GM23338 (cell line): ENCODE results near the gene DTYMK. TPM values are rescaled to one million over a fixed set of nuclear protein-coding genes. Genes with fewer than 3 reads are reported as not detected.
A peak's percentile ranks its signal among the peaks of the same experiment; 100 is the strongest.

ENCODE experiments used
- ATAC-seq: fragments of 200-7000 bp; cut with Tn5 transposase; 3 replicates; pipeline ENCODE4 v1.9.1; 2020
- DNase-seq: peaks from one replicate; pipeline ENCODE4 v3.0.0-alpha.2; 2015; ENCODE audit warnings: low spot score
- H2AFZ ChIP-seq: fragments of 200-600 bp; sonication (generic); 2 replicates; pipeline ENCODE4 v1.8.0; 2016; ENCODE audit warnings: antibody characterized with exemption, mild to moderate bottlenecking, moderate library complexity
- H3F3A ChIP-seq: fragments of 200-600 bp; sonication (generic); replicated peaks from 2 replicates; pipeline ENCODE4 v1.8.0; 2017; ENCODE audit warnings: antibody characterized with exemption, mixed run types, low read depth
- H3K27ac ChIP-seq: fragments of 200-600 bp; sonication (generic); 2 replicates; pipeline ENCODE4 v1.6.1; 2016; ENCODE audit warnings: low read depth
- H3K27me3 ChIP-seq: fragments of 200-600 bp; sonication (generic); 2 replicates; pipeline ENCODE4 v1.8.0; 2016; ENCODE audit warnings: mild to moderate bottlenecking, mixed run types, moderate library complexity; ENCODE audit not compliant: insufficient read depth
- H3K36me3 ChIP-seq: fragments of 200-600 bp; sonication (generic); 2 replicates; pipeline ENCODE4 v1.8.0; 2016; ENCODE audit warnings: mild to moderate bottlenecking; ENCODE audit not compliant: insufficient read depth
- H3K4me1 ChIP-seq: fragments of 200-600 bp; sonication (generic); 2 replicates; pipeline ENCODE4 v1.8.0; 2016; ENCODE audit warnings: mild to moderate bottlenecking, moderate library complexity; ENCODE audit not compliant: insufficient read depth
- H3K4me2 ChIP-seq: fragments of 200-600 bp; sonication (generic); 2 replicates; pipeline ENCODE4 v1.7.1; 2017; ENCODE audit warnings: mixed run types
- H3K4me3 ChIP-seq: fragments of 200-600 bp; sonication (generic); 2 replicates; pipeline ENCODE4 v1.6.1; 2016; ENCODE audit warnings: mixed run types
- H3K79me2 ChIP-seq: fragments of 200-600 bp; sonication (generic); replicated peaks from 2 replicates; pipeline ENCODE4 v1.8.0; 2017; ENCODE audit warnings: mild to moderate bottlenecking; ENCODE audit not compliant: insufficient read depth
- H3K9me2 ChIP-seq: fragments of 200-600 bp; sonication (generic); 2 replicates; pipeline ENCODE4 v1.8.0; 2017; ENCODE audit not compliant: insufficient read depth
- H4K20me1 ChIP-seq: fragments of 200-600 bp; sonication (generic); replicated peaks from 2 replicates; pipeline ENCODE4 v1.8.0; 2017; ENCODE audit warnings: mild to moderate bottlenecking; ENCODE audit not compliant: insufficient read depth
- H3K27ac Mint-ChIP-seq: 2 replicates; pipeline ENCODE4 v1.8.0; 2020; ENCODE audit warnings: inconsistent platforms, mild to moderate bottlenecking, moderate library complexity, mixed read lengths
- H3K27me3 Mint-ChIP-seq: 3 replicates; pipeline ENCODE4 v1.8.0; 2022; ENCODE audit warnings: low read depth, mild to moderate bottlenecking, moderate library complexity, mixed read lengths, inconsistent platforms; ENCODE audit not compliant: insufficient read depth, poor library complexity
- H3K36me3 Mint-ChIP-seq: 3 replicates; pipeline ENCODE4 v1.8.0; 2021; ENCODE audit warnings: low read depth, mild to moderate bottlenecking, inconsistent platforms, moderate library complexity, mixed read lengths
- H3K4me1 Mint-ChIP-seq: 3 replicates; pipeline ENCODE4 v1.8.0; 2020; ENCODE audit warnings: mild to moderate bottlenecking, inconsistent platforms, mixed read lengths
- H3K4me3 Mint-ChIP-seq: 3 replicates; pipeline ENCODE4 v1.8.0; 2021; ENCODE audit warnings: moderate library complexity, mild to moderate bottlenecking, inconsistent platforms, mixed read lengths
- H3K9me3 Mint-ChIP-seq: 3 replicates; pipeline ENCODE4 v1.8.0; 2020; ENCODE audit warnings: moderate library complexity, mild to moderate bottlenecking, inconsistent platforms, mixed read lengths
- CREB1 ChIP-seq: fragments of 250-450 bp; sonication (Bioruptor Pico); IDR thresholded peaks from 2 replicates; pipeline ENCODE4 v1.5.0; 2020; ENCODE audit warnings: low read depth, mild to moderate bottlenecking, moderate library complexity
- CTCF ChIP-seq, 2 experiments: fragments of 200-600 bp in 1 of 2; sonication (generic) in 1 of 2; conservative IDR thresholded peaks; 2 replicates each; pipeline versions ENCODE4 v1.5.1 to v1.6.1; 2016 to 2017; ENCODE audit warnings: antibody characterized with exemption in 2 of 2, low read depth in 2 of 2, mild to moderate bottlenecking in 2 of 2, moderate library complexity in 1 of 2
- ETS1 ChIP-seq: IDR thresholded peaks from 2 replicates; pipeline ENCODE4 v1.6.1; 2016; ENCODE audit warnings: antibody characterized with exemption
- EZH2 ChIP-seq: fragments of 200-600 bp; sonication (generic); IDR thresholded peaks from one replicate; pipeline ENCODE4 v1.8.0; 2017; ENCODE audit warnings: antibody characterized with exemption, mild to moderate bottlenecking, low read depth; ENCODE audit not compliant: unreplicated experiment
- EZH2phosphoT487 ChIP-seq: fragments of 200-600 bp; sonication (generic); IDR thresholded peaks from one replicate; pipeline ENCODE4 v1.8.1; 2018; ENCODE audit warnings: antibody characterized with exemption; ENCODE audit not compliant: unreplicated experiment
- JUNB ChIP-seq: IDR thresholded peaks from one replicate; pipeline ENCODE4 v1.6.1; 2016; ENCODE audit warnings: antibody characterized with exemption; ENCODE audit not compliant: unreplicated experiment
- POLR2AphosphoS5 ChIP-seq: IDR thresholded peaks from 2 replicates; pipeline ENCODE4 v1.6.1; 2016; ENCODE audit warnings: antibody characterized with exemption, low read depth
- ZNF114 ChIP-seq: fragments of 250-450 bp; sonication (Bioruptor Pico); IDR thresholded peaks from 2 replicates; pipeline ENCODE4 v1.5.0; 2020; ENCODE audit warnings: mild to moderate bottlenecking, moderate library complexity
- polyA plus RNA-seq: library from polyadenylated mRNA; unstranded; fragments of >200 nt; fragmentation: Nextera tagmentation; extraction: Ambion mirVana; gene quantifications from 2 replicates; pipeline ENCODE4 v1.2.1, GENCODE V29; 2016
- total RNA-seq: library from RNA; depleted of rRNA; stranded (reverse); fragments of >200 nt; shearing (Covaris generic); gene quantifications from 2 replicates; pipeline ENCODE4 v1.2.3, GENCODE V29; 2014

The DTYMK gene
- total and polyA plus RNA-seq, 2 experiments from 2014 or later = 55.4 to 65.4 TPM

GRCh38 chr2:241637018-241637794 lies 49.4 kb downstream of the DTYMK start, which contains the start of the genes ATG4B and THAP4:
Gene ATG4B (plus strand): TSS chr2:241637693. CDS start chr2:241637715, 22 bp downstream.
Gene THAP4 (minus strand): TSS chr2:241637158. CDS start chr2:241637017, 141 bp downstream.
- Histone ChIP-seq H3F3A (peaks cover 21% of the 10 kb centered on the region), H2AFZ (peak within 1 kb of the TSS; percentile 92), H3K4me2 (peak within 1 kb of the TSS; percentile 99), H3K36me3 (peaks cover 20% of the 10 kb centered on the region), H3K79me2 (peaks cover 80% of the 10 kb centered on the region), H3K27ac (peak within 1 kb of the TSS; percentile 94), H3K4me3 (peak within 1 kb of the TSS; percentile 98), H3K4me1 (peaks cover 21% of the 10 kb centered on the region), H3K9me2 (no peaks in the 10 kb centered on the region), H4K20me1 (peaks cover 44% of the 10 kb centered on the region), H3K27me3 (no peaks in the 10 kb centered on the region)
- peak within 1 kb of the TSS; percentile 97 for H3K4me3 Mint-ChIP-seq
- H3K27me3 Mint-ChIP-seq = peaks cover 18% of the 10 kb centered on the region
- H3K27ac Mint-ChIP-seq = peak within 1 kb of the TSS; percentile 80; the same call in 1 of the 2 replicates
- H3K9me3 Mint-ChIP-seq = peaks cover 22% of the 10 kb centered on the region
- ATAC-seq = peak; percentile 73
- TF ChIP-seq POLR2AphosphoS5 (peak; percentile 87), ETS1 (peak; percentile 96), JUNB (no peak), CTCF (conservative IDR thresholded peaks at IDR 0.05; ENCODE audit: low read depth in 2 of 2) (no peak), EZH2phosphoT487 (no peak), CREB1 (peak; percentile 97), ZNF114 (CRISPR knock-in tag) (0 out of 2 replicates have a peak, but pooled peaks have one; percentile 79), EZH2 (no peak)
- H3K4me1 Mint-ChIP-seq = peaks cover 35% of the 10 kb centered on the region
- DNase-seq = peak; percentile 91
- H3K36me3 Mint-ChIP-seq = peaks cover 56% of the 10 kb centered on the region

GRCh38 chr2:241636182-241637017 lies 50.2 kb downstream of the DTYMK start:
- H3K27me3 Mint-ChIP-seq = peaks cover 18% of the 10 kb centered on the region
- peaks cover 22% of the 10 kb centered on the region for H3K9me3 Mint-ChIP-seq
- peaks cover 80% of the 10 kb centered on the region for H3K79me2 ChIP-seq
- H3K4me1 Mint-ChIP-seq = peaks cover 27% of the 10 kb centered on the region
- ATAC-seq (peak; percentile 58), DNase-seq (peak; percentile 75)
- peak overlapping the region; percentile 50; the same call in 1 of the 2 replicates for H3K27ac ChIP-seq
- peaks cover 42% of the 10 kb centered on the region for H4K20me1 ChIP-seq
- peak overlapping the region; percentile 99 for H3K4me2 ChIP-seq
- H3K27ac Mint-ChIP-seq = no peak overlapping the region; the same call in 1 of the 2 replicates
- peak overlapping the region; percentile 92 for H2AFZ ChIP-seq
- H3K36me3 ChIP-seq = peaks cover 22% of the 10 kb centered on the region
- H3K9me2 ChIP-seq = no peaks in the 10 kb centered on the region
- peaks cover 18% of the 10 kb centered on the region for H3F3A ChIP-seq
- TF ChIP-seq POLR2AphosphoS5 (0 out of 2 replicates have a peak, but pooled peaks have one; percentile 10), EZH2phosphoT487 (no peak)
- H3K27me3 ChIP-seq = no peaks in the 10 kb centered on the region
- H3K4me1 ChIP-seq = peaks cover 13% of the 10 kb centered on the region
- peak overlapping the region; percentile 85 for H3K4me3 Mint-ChIP-seq
- H3K36me3 Mint-ChIP-seq = peaks cover 58% of the 10 kb centered on the region
- peak overlapping the region; percentile 98 for H3K4me3 ChIP-seq
